GM18909 (cell line): ENCODE data around the gene OR2T34.
"Not testable (repeated sequence)": the region's sequence is repeated elsewhere in the genome, so short reads cannot be mapped to it uniquely, and the experiment has no call there.

Experiments
- ATAC-seq: cut with Tn5 transposase; IDR thresholded peaks from one replicate; pipeline ENCODE4 v1.9.1; 2021; ENCODE audit warnings: mild to moderate bottlenecking; ENCODE audit not compliant: unreplicated experiment, poor library complexity

Gene OR2T34

DNA sequence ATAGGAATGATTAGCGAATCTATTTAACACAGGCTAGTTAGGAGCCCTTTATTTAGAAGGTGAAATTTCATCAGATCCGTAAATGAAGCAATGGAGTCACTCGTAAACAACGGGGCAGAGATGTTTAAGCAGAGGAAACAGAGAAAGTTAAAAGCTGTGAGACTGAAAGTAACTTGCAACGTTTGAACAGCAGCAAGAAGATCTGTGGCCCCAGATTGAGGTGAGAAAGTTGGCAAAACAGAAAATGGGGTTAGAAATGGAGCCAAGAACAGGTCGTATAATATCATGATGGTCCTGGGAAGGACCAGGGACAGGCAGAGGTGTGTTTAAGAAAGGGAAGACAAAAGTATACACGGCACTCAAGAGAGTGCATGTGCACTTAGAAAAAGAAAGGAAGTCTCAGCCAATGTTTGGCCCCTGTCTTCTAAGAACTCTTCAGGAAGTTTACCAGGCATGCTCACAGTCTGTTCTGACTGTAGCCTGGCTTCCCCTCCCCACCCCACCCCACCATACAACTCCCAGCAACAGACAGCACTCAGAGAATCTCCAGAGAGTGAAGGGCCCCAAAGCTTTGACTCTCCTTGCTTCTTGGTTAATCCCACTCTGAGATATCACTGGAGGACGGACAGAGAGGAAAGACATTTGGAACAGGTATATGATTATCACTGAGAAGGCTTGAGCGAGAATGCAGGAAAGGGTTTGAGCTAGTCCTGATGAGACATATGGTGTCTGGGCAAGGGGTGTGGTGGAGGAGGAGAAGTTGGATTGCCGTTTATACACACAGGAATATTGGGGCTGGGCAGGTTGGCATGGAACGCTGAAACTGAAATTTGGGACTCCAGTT is 8.8 kb downstream of the OR2T34 start:
- peak; percentile 71 for ATAC-seq

GRCh38 chr1:248562672-248563071 is 11.9 kb downstream of the OR2T34 start, which contains the start of gene OR2T29:
Gene OR2T29, minus strand, starts transcription at chr1:248562772. Its CDS starts 3,281 bp downstream, at chr1:248559491.
- ATAC-seq = not testable (repeated sequence)

- ATAC-seq = not testable (repeated sequence)
Measured at GRCh38 chr1:248551027-248551426, 23.5 kb downstream of the OR2T34 start.

GRCh38 chr1:248547383-248547782 is 27.2 kb downstream of the OR2T34 start:
- ATAC-seq = not testable (repeated sequence)

GRCh38 chr1:248537449-248537848 is 37.1 kb downstream of the OR2T34 start:
- ATAC-seq = peak; percentile 62
